ENCODE results near the gene EIF3A.
A peak's percentile ranks its signal among the peaks of the same experiment; 100 is the strongest.

EIF3A gene

GRCh38 chr10:119030421-119031250, 50.0 kb downstream of the EIF3A start (continued):
- TF ChIP-seq ZSCAN30 (tag by site-specific recombination; IDR thresholded peaks at IDR 0.05) (peak; percentile 61; the same call in 1 of the 2 replicates), ZNF10 (tag by site-specific recombination; IDR thresholded peaks at IDR 0.05) (no peak; the same call in 1 of the 2 replicates), BCL11B (tag by site-specific recombination; IDR thresholded peaks at IDR 0.05; ENCODE audit: low read depth) (no peak), TRIM28 (IDR thresholded peaks at IDR 0.05; ENCODE audit: borderline replicate concordance, low read length) (0 out of 2 replicates have a peak, but pooled peaks have one; percentile 33), ZNF223 (tag by site-specific recombination; IDR thresholded peaks at IDR 0.05) (no peak), MYNN (tag by site-specific recombination; IDR thresholded peaks at IDR 0.05; ENCODE audit: borderline replicate concordance) (no peak), ZNF311 (tag by site-specific recombination; IDR thresholded peaks at IDR 0.05; ENCODE audit: borderline replicate concordance) (no peak), EGR2 (tag by site-specific recombination; IDR thresholded peaks at IDR 0.05; ENCODE audit: low read depth) (peak; percentile 37), MEIS1 (CRISPR knock-in tag; IDR thresholded peaks at IDR 0.05; ENCODE audit: borderline replicate concordance) (no peak), ZNF248 (tag by site-specific recombination; IDR thresholded peaks at IDR 0.05) (no peak), MZF1 (tag by site-specific recombination; IDR thresholded peaks at IDR 0.05; ENCODE audit: borderline replicate concordance) (peak; percentile 94), ZNF629 (tag by site-specific recombination; IDR thresholded peaks at IDR 0.05) (peak; percentile 41; the same call in 1 of the 2 replicates), ZFHX2 (tag by site-specific recombination; conservative IDR thresholded peaks at IDR 0.05) (peak; percentile 59), ZNF114 (tag by site-specific recombination; IDR thresholded peaks at IDR 0.05) (no peak), KLF16 (tag by site-specific recombination; IDR thresholded peaks at IDR 0.05) (0 out of 2 replicates have a peak, but pooled peaks have one; percentile 48), ZNF510 (tag by site-specific recombination; IDR thresholded peaks at IDR 0.05; ENCODE audit: insufficient replicate concordance) (no peak), ZNF335 (tag by site-specific recombination; conservative IDR thresholded peaks at IDR 0.05) (peak; percentile 48), SP2 (tag by site-specific recombination; IDR thresholded peaks at IDR 0.05) (peak; percentile 62), ZNF660 (tag by site-specific recombination; IDR thresholded peaks at IDR 0.05) (peak; percentile 69), RBAK (tag by site-specific recombination; IDR thresholded peaks at IDR 0.05) (no peak), REPIN1 (tag by site-specific recombination; IDR thresholded peaks at IDR 0.05; ENCODE audit: low read depth) (no peak), PATZ1 (tag by site-specific recombination; IDR thresholded peaks at IDR 0.05) (peak; percentile 40; the same call in 1 of the 2 replicates), ZIC2 (tag by site-specific recombination; IDR thresholded peaks at IDR 0.05) (peak; percentile 98), ZEB2 (tag by site-specific recombination; IDR thresholded peaks at IDR 0.05) (peak; percentile 47; the same call in 1 of the 2 replicates), ZNF324 (tag by site-specific recombination; IDR thresholded peaks at IDR 0.05) (no peak), KLF9 (tag by site-specific recombination; IDR thresholded peaks at IDR 0.05; ENCODE audit: low read depth) (no peak), ZFP37 (tag by site-specific recombination; IDR thresholded peaks at IDR 0.05) (no peak), TCF7L2 (IDR thresholded peaks at IDR 0.05; ENCODE audit: borderline replicate concordance, low read depth, low read length) (peak; percentile 33; the same call in 1 of the 2 replicates), ZNF514 (tag by site-specific recombination; IDR thresholded peaks at IDR 0.05) (no peak), PBX3 (CRISPR knock-in tag; IDR thresholded peaks at IDR 0.05) (0 out of 2 replicates have a peak, but pooled peaks have one; percentile 62)
- TF ChIP-seq, protein P1, sequence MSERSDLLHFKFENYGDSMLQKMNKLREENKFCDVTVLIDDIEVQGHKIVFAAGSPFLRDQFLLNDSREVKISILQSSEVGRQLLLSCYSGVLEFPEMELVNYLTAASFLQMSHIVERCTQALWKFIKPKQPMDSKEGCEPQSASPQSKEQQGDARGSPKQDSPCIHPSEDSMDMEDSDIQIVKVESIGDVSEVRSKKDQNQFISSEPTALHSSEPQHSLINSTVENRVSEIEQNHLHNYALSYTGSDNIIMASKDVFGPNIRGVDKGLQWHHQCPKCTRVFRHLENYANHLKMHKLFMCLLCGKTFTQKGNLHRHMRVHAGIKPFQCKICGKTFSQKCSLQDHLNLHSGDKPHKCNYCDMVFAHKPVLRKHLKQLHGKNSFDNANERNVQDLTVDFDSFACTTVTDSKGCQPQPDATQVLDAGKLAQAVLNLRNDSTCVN (tag by site-specific recombination; optimal IDR thresholded peaks at IDR 0.05): peak; percentile 74
- TF ChIP-seq, protein P2, sequence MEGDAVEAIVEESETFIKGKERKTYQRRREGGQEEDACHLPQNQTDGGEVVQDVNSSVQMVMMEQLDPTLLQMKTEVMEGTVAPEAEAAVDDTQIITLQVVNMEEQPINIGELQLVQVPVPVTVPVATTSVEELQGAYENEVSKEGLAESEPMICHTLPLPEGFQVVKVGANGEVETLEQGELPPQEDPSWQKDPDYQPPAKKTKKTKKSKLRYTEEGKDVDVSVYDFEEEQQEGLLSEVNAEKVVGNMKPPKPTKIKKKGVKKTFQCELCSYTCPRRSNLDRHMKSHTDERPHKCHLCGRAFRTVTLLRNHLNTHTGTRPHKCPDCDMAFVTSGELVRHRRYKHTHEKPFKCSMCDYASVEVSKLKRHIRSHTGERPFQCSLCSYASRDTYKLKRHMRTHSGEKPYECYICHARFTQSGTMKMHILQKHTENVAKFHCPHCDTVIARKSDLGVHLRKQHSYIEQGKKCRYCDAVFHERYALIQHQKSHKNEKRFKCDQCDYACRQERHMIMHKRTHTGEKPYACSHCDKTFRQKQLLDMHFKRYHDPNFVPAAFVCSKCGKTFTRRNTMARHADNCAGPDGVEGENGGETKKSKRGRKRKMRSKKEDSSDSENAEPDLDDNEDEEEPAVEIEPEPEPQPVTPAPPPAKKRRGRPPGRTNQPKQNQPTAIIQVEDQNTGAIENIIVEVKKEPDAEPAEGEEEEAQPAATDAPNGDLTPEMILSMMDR (tag by site-specific recombination; IDR thresholded peaks at IDR 0.05): peak; percentile 78
- TF ChIP-seq, protein P3, sequence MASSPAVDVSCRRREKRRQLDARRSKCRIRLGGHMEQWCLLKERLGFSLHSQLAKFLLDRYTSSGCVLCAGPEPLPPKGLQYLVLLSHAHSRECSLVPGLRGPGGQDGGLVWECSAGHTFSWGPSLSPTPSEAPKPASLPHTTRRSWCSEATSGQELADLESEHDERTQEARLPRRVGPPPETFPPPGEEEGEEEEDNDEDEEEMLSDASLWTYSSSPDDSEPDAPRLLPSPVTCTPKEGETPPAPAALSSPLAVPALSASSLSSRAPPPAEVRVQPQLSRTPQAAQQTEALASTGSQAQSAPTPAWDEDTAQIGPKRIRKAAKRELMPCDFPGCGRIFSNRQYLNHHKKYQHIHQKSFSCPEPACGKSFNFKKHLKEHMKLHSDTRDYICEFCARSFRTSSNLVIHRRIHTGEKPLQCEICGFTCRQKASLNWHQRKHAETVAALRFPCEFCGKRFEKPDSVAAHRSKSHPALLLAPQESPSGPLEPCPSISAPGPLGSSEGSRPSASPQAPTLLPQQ (tag by site-specific recombination; IDR thresholded peaks at IDR 0.05): peak; percentile 45; the same call in 1 of the 2 replicates

Measured in HEK293 (cell line).